ENCODE results near the gene MON2. TPM values are rescaled to one million over a fixed set of nuclear protein-coding genes. Genes with fewer than 3 reads are reported as not detected.

MON2 gene
- total and polyA plus RNA-seq, 2 of the 13 experiments (the other 11 are each of a cell fraction or from before 2014, with no cell fraction given): 10.5 to 24.8 TPM

- Histone ChIP-seq H3K4me2 (ENCODE audit: low read depth, low read length) (no peak overlapping the region), H3K27ac (ENCODE audit: extremely low read length, insufficient read depth, low read length) (no peak overlapping the region), H3K79me2 (ENCODE audit: insufficient read depth, low read length) (no peaks in the 10 kb centered on the region), H3K4me3 (replicated peaks in 1 of 3; ENCODE audit: insufficient read depth in 1 of 3, low read depth in 2 of 3, low read length in 3 of 3) (no peak overlapping the region), H3K36me3 (replicated peaks in 1 of 2; ENCODE audit: control insufficient read depth in 1 of 2, insufficient read depth in 2 of 2, low read length in 2 of 2) (peaks cover 14 to 49% of the 10 kb centered on the region in 2 experiments), H3K4me1 (ENCODE audit: insufficient read depth, low read length) (no peaks in the 10 kb centered on the region), H4K20me1 (ENCODE audit: insufficient read depth, low read length) (no peaks in the 10 kb centered on the region), H3K27me3 (ENCODE audit: control insufficient read depth in 1 of 2, insufficient read depth in 2 of 2, low read length in 2 of 2) (no peaks in the 10 kb centered on the region), H3K9me3 (ENCODE audit: low read length) (no peaks in the 10 kb centered on the region), H3K9ac (ENCODE audit: insufficient read depth, low read depth, low read length) (no peak overlapping the region), H2AFZ (ENCODE audit: low read length) (no peak overlapping the region)
- CTCF ChIA-PET (ENCODE audit: low intra/inter-chr PET ratio, low total read pairs): no interaction called here
- POLR2A ChIA-PET: no interaction called here
- no peak for DNase-seq (ENCODE audit: low spot score)
- FAIRE-seq: no peak
- in situ Hi-C loops (cut with HindIII; ENCODE audit: extremely low pct_ligation_motif_present, low pct_unique_long_range_greater_than_20kb) (no loop called here), intact Hi-C loops (cut with micrococcal nuclease; ENCODE audit: unreplicated experiment) (no loop called here)
- peak; percentile 32; the same call in 2 of the 3 replicates for ATAC-seq
- BruUV-seq (replicated peaks): no TSS peak
- TF ChIP-seq IKZF1 (IDR thresholded peaks at IDR 0.05) (no peak), SNAPC5 (CRISPR knock-in tag; IDR thresholded peaks at IDR 0.05; ENCODE audit: borderline replicate concordance) (no peak), RARG (CRISPR knock-in tag; IDR thresholded peaks at IDR 0.05; ENCODE audit: low read depth) (no peak), NBN (conservative IDR thresholded peaks at IDR 0.05) (no peak), AKAP8 (CRISPR knock-in tag; IDR thresholded peaks at IDR 0.05) (no peak), HNF4G (IDR thresholded peaks at IDR 0.05; ENCODE audit: borderline replicate concordance, low read depth, low read length) (no peak), HNF4G (CRISPR knock-in tag; IDR thresholded peaks at IDR 0.05; ENCODE audit: borderline replicate concordance, low read depth) (no peak), ZNF510 (CRISPR knock-in tag; IDR thresholded peaks at IDR 0.05; ENCODE audit: low read depth) (no peak)
- WGBS (ENCODE audit: low lambda C conversion rate): 76% methylated on average over 3 of the region's 3 CpGs
Observed at GRCh38 chr12:62647586-62647985, 181.0 kb downstream of the MON2 start.

- H3K27me3 ChIP-seq (ENCODE audit: control insufficient read depth in 1 of 2, insufficient read depth in 2 of 2, low read length in 2 of 2): no peaks in the 10 kb centered on the region
- no peaks in the 10 kb centered on the region for H3K9me3 ChIP-seq (ENCODE audit: low read length)
- 79% methylated on average over 4 of the region's 4 CpGs for WGBS (ENCODE audit: low lambda C conversion rate)
- peaks cover 14 to 50% of the 10 kb centered on the region in 2 experiments for H3K36me3 ChIP-seq (replicated peaks in 1 of 2; ENCODE audit: control insufficient read depth in 1 of 2, insufficient read depth in 2 of 2, low read length in 2 of 2)
- ChIA-PET CTCF (ENCODE audit: low intra/inter-chr PET ratio, low total read pairs) (no interaction called here), POLR2A (no interaction called here)
- H3K4me1 ChIP-seq (ENCODE audit: insufficient read depth, low read length): no peaks in the 10 kb centered on the region
- H2AFZ ChIP-seq (ENCODE audit: low read length): no peak overlapping the region
- BruUV-seq (replicated peaks): no TSS peak
- no peak overlapping the region for H3K9ac ChIP-seq (ENCODE audit: insufficient read depth, low read depth, low read length)
- no peak for DNase-seq (ENCODE audit: low spot score)
- ATAC-seq: no peak
- in situ Hi-C loops (cut with HindIII; ENCODE audit: extremely low pct_ligation_motif_present, low pct_unique_long_range_greater_than_20kb) (no loop called here), intact Hi-C loops (cut with micrococcal nuclease; ENCODE audit: unreplicated experiment) (no loop called here)
- no peaks in the 10 kb centered on the region for H3K79me2 ChIP-seq (ENCODE audit: insufficient read depth, low read length)
- no peak overlapping the region for H3K4me3 ChIP-seq (replicated peaks in 1 of 3; ENCODE audit: insufficient read depth in 1 of 3, low read depth in 2 of 3, low read length in 3 of 3)
- no peaks in the 10 kb centered on the region for H4K20me1 ChIP-seq (ENCODE audit: insufficient read depth, low read length)
- H3K4me2 ChIP-seq (ENCODE audit: low read depth, low read length): no peak overlapping the region
- FAIRE-seq: no peak
- H3K27ac ChIP-seq (ENCODE audit: extremely low read length, insufficient read depth, low read length): no peak overlapping the region
- no peak for TF ChIP-seq KDM5A (IDR thresholded peaks at IDR 0.05; ENCODE audit: borderline replicate concordance, low read length)
- TF ChIP-seq RBM39 (IDR thresholded peaks at IDR 0.05; ENCODE audit: low read depth, low read length, poor library complexity, severe bottlenecking): no peak
- TF ChIP-seq ATM (IDR thresholded peaks at IDR 0.05; ENCODE audit: borderline replicate concordance): no peak
- TF ChIP-seq ZNF574 (CRISPR knock-in tag; IDR thresholded peaks at IDR 0.05): no peak
- TF ChIP-seq SPEN (CRISPR knock-in tag; IDR thresholded peaks at IDR 0.05; ENCODE audit: low read depth): no peak
- TF ChIP-seq RFXAP (CRISPR knock-in tag; IDR thresholded peaks at IDR 0.05; ENCODE audit: borderline replicate concordance): no peak
- no peak for TF ChIP-seq ZFY (CRISPR knock-in tag; IDR thresholded peaks at IDR 0.05)
- no peak for TF ChIP-seq KLF12 (CRISPR knock-in tag; IDR thresholded peaks at IDR 0.05; ENCODE audit: borderline replicate concordance)
- TF ChIP-seq KDM1A (CRISPR knock-in tag; IDR thresholded peaks at IDR 0.05): no peak
- TF ChIP-seq MXD4 (CRISPR knock-in tag; IDR thresholded peaks at IDR 0.05): no peak
Observed at GRCh38 chr12:62649412-62650138, 182.9 kb downstream of the MON2 start.
